Upper lobe of left lung (tissue), 4 donors: ENCODE results near the gene TCL1A.

ENCODE experiments used
- EP300 ChIP-seq, 4 donors: sonication (generic); formaldehyde crosslinking; IDR thresholded peaks; one replicate each; pipeline ENCODE4 v1.5.1; 2017; ENCODE audit warnings: antibody characterized with exemption in 4 of 4, control low read depth in 2 of 4
- POLR2A ChIP-seq, 4 donors: fragments of 450-650 bp; IDR thresholded peaks; one replicate each; pipeline ENCODE4 v1.5.1; 2016 to 2017; ENCODE audit warnings: antibody characterized with exemption in 4 of 4, mild to moderate bottlenecking in 2 of 4
- POLR2AphosphoS5 ChIP-seq, 2 donors: sonication (generic); formaldehyde crosslinking; IDR thresholded peaks; one replicate each; pipeline ENCODE4 v1.5.1; 2017; ENCODE audit warnings: antibody characterized with exemption in 2 of 2
- TF ChIP-seq, protein P1 (sequence below), 6 experiments: fragments of 450-650 bp in 4 of 6; fragments of 200-600 bp in 2 of 6; sonication (generic) in 2 of 6; IDR thresholded peaks; one replicate each; pipeline ENCODE4 v1.5.1; 2016 to 2019; ENCODE audit warnings: antibody characterized with exemption in 6 of 6

GRCh38 chr14:95699412-95699811 is 14.5 kb downstream of the TCL1A start:
- TF ChIP-seq, protein P1, sequence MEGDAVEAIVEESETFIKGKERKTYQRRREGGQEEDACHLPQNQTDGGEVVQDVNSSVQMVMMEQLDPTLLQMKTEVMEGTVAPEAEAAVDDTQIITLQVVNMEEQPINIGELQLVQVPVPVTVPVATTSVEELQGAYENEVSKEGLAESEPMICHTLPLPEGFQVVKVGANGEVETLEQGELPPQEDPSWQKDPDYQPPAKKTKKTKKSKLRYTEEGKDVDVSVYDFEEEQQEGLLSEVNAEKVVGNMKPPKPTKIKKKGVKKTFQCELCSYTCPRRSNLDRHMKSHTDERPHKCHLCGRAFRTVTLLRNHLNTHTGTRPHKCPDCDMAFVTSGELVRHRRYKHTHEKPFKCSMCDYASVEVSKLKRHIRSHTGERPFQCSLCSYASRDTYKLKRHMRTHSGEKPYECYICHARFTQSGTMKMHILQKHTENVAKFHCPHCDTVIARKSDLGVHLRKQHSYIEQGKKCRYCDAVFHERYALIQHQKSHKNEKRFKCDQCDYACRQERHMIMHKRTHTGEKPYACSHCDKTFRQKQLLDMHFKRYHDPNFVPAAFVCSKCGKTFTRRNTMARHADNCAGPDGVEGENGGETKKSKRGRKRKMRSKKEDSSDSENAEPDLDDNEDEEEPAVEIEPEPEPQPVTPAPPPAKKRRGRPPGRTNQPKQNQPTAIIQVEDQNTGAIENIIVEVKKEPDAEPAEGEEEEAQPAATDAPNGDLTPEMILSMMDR (IDR thresholded peaks at IDR 0.05), result no peak
- TF ChIP-seq POLR2AphosphoS5 (IDR thresholded peaks at IDR 0.05), result no peak
- no peak for TF ChIP-seq POLR2A (IDR thresholded peaks at IDR 0.05)
- TF ChIP-seq EP300 (IDR thresholded peaks at IDR 0.05), result no peak
